ENCODE data around the gene OTUD4. TPM values are rescaled to one million over a fixed set of nuclear protein-coding genes. Genes with fewer than 3 reads are reported as not detected.

The OTUD4 gene
- total and polyA plus RNA-seq, 9 of the 15 experiments (the other 6 are each of a cell fraction or from before 2014, with no cell fraction given) = 4.2 to 29.0 (median 24.8) TPM

DNA sequence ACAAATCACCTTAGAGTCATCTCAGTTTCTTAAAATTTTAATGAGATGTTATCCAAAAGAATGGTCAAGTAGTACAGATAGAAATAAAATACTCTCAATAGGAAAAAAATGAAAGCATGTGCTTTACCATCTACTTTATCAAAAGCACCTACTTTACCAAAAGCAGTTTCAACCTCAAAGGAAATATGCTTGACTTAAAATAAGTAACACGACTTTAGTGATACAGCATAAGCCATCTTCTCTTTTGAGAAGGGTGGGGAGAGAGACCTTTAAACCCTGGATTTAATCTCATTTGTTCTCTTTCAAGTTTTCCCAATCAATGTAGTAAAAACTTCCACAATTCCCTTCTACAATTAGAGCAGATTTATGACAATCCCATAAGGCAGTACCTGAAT, 26.5 kb downstream of the OTUD4 start:
- ATAC-seq (no peak), DNase-seq (ENCODE audit: extremely low read depth in 1 of 4, low spot score in 3 of 4) (no peak), FAIRE-seq (no peak)
- ChIA-PET CTCF (ENCODE audit: low intra/inter-chr PET ratio) (interaction anchor here (1.9 kb wide), 1 partner anchor 404 kb away, joined by 8 read pairs; no protein-coding TSS in a partner anchor), POLR2A (no interaction called here)
- in situ Hi-C loops (cut with MboI) = no loop called here
- peaks cover 6% of the 10 kb centered on the region; the same call in 1 of the 3 replicates for H3K79me2 ChIP-seq (ENCODE audit: control insufficient read depth, insufficient read depth, low read length)
- intact Hi-C loops (cut with micrococcal nuclease) = loop anchor here (2.0 to 10.0 kb wide), 4 partner anchors 53 to 461 kb away; partner anchors contain the start of gene MMAA
- WGBS (ENCODE audit: insufficient coverage, low coverage, missing lambda C conversion rate) = 42% methylated on average over 1 of the region's 1 CpG
- no peaks in the 10 kb centered on the region for H4K20me1 ChIP-seq (replicated peaks; ENCODE audit: control insufficient read depth, insufficient read depth, low read length)
- H3K27ac ChIP-seq (ENCODE audit: extremely low read depth, low read depth, low read length) = no peak overlapping the region
- no TSS peak for BruUV-seq (replicated peaks)
- no peak for TF ChIP-seq ZNF232 (CRISPR knock-in tag; IDR thresholded peaks at IDR 0.05)
- TF ChIP-seq MTF1 (CRISPR knock-in tag; IDR thresholded peaks at IDR 0.05; ENCODE audit: borderline replicate concordance) = no peak
- no peak for TF ChIP-seq RNF2 (IDR thresholded peaks at IDR 0.05)
- TF ChIP-seq ZSCAN32 (CRISPR knock-in tag; IDR thresholded peaks at IDR 0.05) = no peak
- TF ChIP-seq STAT5B (CRISPR knock-in tag; IDR thresholded peaks at IDR 0.05) = no peak
- no peak for TF ChIP-seq PRPF4 (IDR thresholded peaks at IDR 0.05; ENCODE audit: insufficient read depth, low read depth, low read length, poor library complexity, severe bottlenecking)
- TF ChIP-seq NCOA6 (IDR thresholded peaks at IDR 0.05) = no peak
- no peak for TF ChIP-seq GTF2E2 (tag; IDR thresholded peaks at IDR 0.05)
- no peaks in the 10 kb centered on the region for H3K9me3 ChIP-seq (replicated peaks; ENCODE audit: control insufficient read depth, insufficient read depth, low read depth, low read length)
- no peaks in the 10 kb centered on the region for H3K4me1 ChIP-seq (replicated peaks in 1 of 2; ENCODE audit: control insufficient read depth in 2 of 2, insufficient read depth in 2 of 2, low read length in 2 of 2)
- no peak overlapping the region for H2AFZ ChIP-seq (ENCODE audit: low read depth, low read length)
- no peak overlapping the region for H3K4me3 ChIP-seq
- H3K27me3 ChIP-seq (ENCODE audit: control insufficient read depth in 2 of 2, insufficient read depth in 2 of 2, low read length in 2 of 2) = no peaks in the 10 kb centered on the region
- H3K9ac ChIP-seq (ENCODE audit: insufficient read depth in 1 of 2, low read depth in 2 of 2, low read length in 2 of 2) = no peak overlapping the region
- H3K9me1 ChIP-seq (ENCODE audit: control insufficient read depth, insufficient read depth, low read length) = no peaks in the 10 kb centered on the region
- H3K4me2 ChIP-seq (ENCODE audit: insufficient read depth, low read length) = no peak overlapping the region
- H3K36me3 ChIP-seq (ENCODE audit: control insufficient read depth, insufficient read depth, low read length) = peaks cover 87% of the 10 kb centered on the region

Measured in K562 (cell line).